DOHH2 (cell line): ENCODE results near the gene ZNF627.

Experiments used
- H3F3A ChIP-seq: fragments of 200-600 bp; sonication (generic), shearing (Covaris generic); 2 replicates; pipeline ENCODE4 v1.6.0; 2016; ENCODE audit warnings: antibody characterized with exemption, mild to moderate bottlenecking; ENCODE audit not compliant: control insufficient read depth, insufficient read depth
- H3K27ac ChIP-seq: fragments of 200-600 bp; sonication (generic); 2 replicates; pipeline ENCODE4 v1.5.1; 2014; ENCODE audit warnings: low read depth, mild to moderate bottlenecking, low read length, moderate library complexity
- H3K27me3 ChIP-seq: fragments of 200-600 bp; sonication (generic); 2 replicates; pipeline ENCODE4 v1.6.1; 2014; ENCODE audit warnings: mild to moderate bottlenecking, low read length, mixed read lengths; ENCODE audit not compliant: control insufficient read depth
- H3K36me3 ChIP-seq: fragments of 200-600 bp; sonication (generic); 2 replicates; pipeline ENCODE4 v1.6.1; 2014; ENCODE audit warnings: mild to moderate bottlenecking, low read length, moderate library complexity, mixed read lengths; ENCODE audit not compliant: control insufficient read depth
- H3K4me1 ChIP-seq: fragments of 200-600 bp; sonication (generic); 2 replicates; pipeline ENCODE4 v1.6.1; 2014; ENCODE audit warnings: mild to moderate bottlenecking, low read length, mixed read lengths; ENCODE audit not compliant: control insufficient read depth
- H3K4me2 ChIP-seq: fragments of 200-600 bp; sonication (generic); 2 replicates; pipeline ENCODE4 v1.6.0; 2014; ENCODE audit warnings: mild to moderate bottlenecking, low read length, moderate library complexity
- H3K4me3 ChIP-seq: fragments of 200-600 bp; sonication (generic); 2 replicates; pipeline ENCODE4 v1.5.1; 2014; ENCODE audit warnings: mild to moderate bottlenecking, low read length, mixed read lengths
- H3K79me2 ChIP-seq: fragments of 200-600 bp; sonication (generic); 2 replicates; pipeline ENCODE4 v1.6.1; 2014; ENCODE audit warnings: mild to moderate bottlenecking, low read length, mixed read lengths; ENCODE audit not compliant: control insufficient read depth
- H3K9me2 ChIP-seq: fragments of 200-600 bp; sonication (generic); replicated peaks from 2 replicates; pipeline ENCODE4 v1.6.1; 2014; ENCODE audit warnings: mild to moderate bottlenecking, low read length, mixed read lengths; ENCODE audit not compliant: control insufficient read depth
- H3K9me3 ChIP-seq: fragments of 200-600 bp; sonication (generic); 2 replicates; pipeline ENCODE4 v1.6.1; 2014; ENCODE audit warnings: antibody characterized with exemption, low read length, mixed read lengths; ENCODE audit not compliant: control insufficient read depth, insufficient read depth
- H4K20me1 ChIP-seq: fragments of 200-600 bp; sonication (generic); 2 replicates; pipeline ENCODE4 v1.6.0; 2014; ENCODE audit warnings: low read depth, mild to moderate bottlenecking, antibody characterized with exemption, low read length, moderate library complexity; ENCODE audit not compliant: control insufficient read depth, insufficient read depth
- CTCF ChIP-seq: fragments of 200-600 bp; sonication (generic); IDR thresholded peaks from one replicate; pipeline ENCODE4 v1.5.1; 2014; ENCODE audit warnings: antibody characterized with exemption, mild to moderate bottlenecking, low read depth, low read length; ENCODE audit not compliant: poor library complexity, severe bottlenecking
- EZH2phosphoT487 ChIP-seq: fragments of 200-600 bp; sonication (generic); IDR thresholded peaks from 2 replicates; pipeline ENCODE4 v1.6.1; 2017; ENCODE audit warnings: borderline replicate concordance, mild to moderate bottlenecking, antibody characterized with exemption, low read length, moderate library complexity, mixed read lengths

Gene ZNF627

GRCh38 chr19:11662278-11662677 lies 65.0 kb downstream of the ZNF627 start:
- H3K9me2 ChIP-seq, result no peaks in the 10 kb centered on the region
- no peak overlapping the region for H3K4me2 ChIP-seq
- H3F3A ChIP-seq, result no peaks in the 10 kb centered on the region

GRCh38 chr19:11663181-11663591 lies 65.9 kb downstream of the ZNF627 start:
- H3F3A ChIP-seq, result no peaks in the 10 kb centered on the region
- H3K79me2 ChIP-seq, result no peaks in the 10 kb centered on the region
- H4K20me1 ChIP-seq, result no peaks in the 10 kb centered on the region
- no peaks in the 10 kb centered on the region for H3K9me3 ChIP-seq
- no peak for TF ChIP-seq EZH2phosphoT487
- no peak for TF ChIP-seq CTCF
- H3K36me3 ChIP-seq, result no peaks in the 10 kb centered on the region
- H3K4me1 ChIP-seq, result no peaks in the 10 kb centered on the region
- no peak overlapping the region for H3K27ac ChIP-seq
- H3K9me2 ChIP-seq, result no peaks in the 10 kb centered on the region
- no peak overlapping the region for H3K4me3 ChIP-seq
- H3K27me3 ChIP-seq, result no peaks in the 10 kb centered on the region
- H3K4me2 ChIP-seq, result no peak overlapping the region

More at GRCh38 chr19:11662278-11662677, 65.0 kb downstream of the ZNF627 start:
- Histone ChIP-seq H3K79me2 (no peaks in the 10 kb centered on the region), H4K20me1 (no peaks in the 10 kb centered on the region), H3K27ac (no peak overlapping the region), H3K4me1 (no peaks in the 10 kb centered on the region), H3K9me3 (no peaks in the 10 kb centered on the region), H3K4me3 (no peak overlapping the region), H3K27me3 (no peaks in the 10 kb centered on the region), H3K36me3 (no peaks in the 10 kb centered on the region)
- TF ChIP-seq CTCF (no peak), EZH2phosphoT487 (no peak)
